GM23338 (cell line): Measurements from ENCODE around the gene SMG6.

Source experiments
- EZH2 ChIP-seq: fragments of 200-600 bp; sonication (generic); IDR thresholded peaks from one replicate; pipeline ENCODE4 v1.8.0; 2017; ENCODE audit warnings: antibody characterized with exemption, mild to moderate bottlenecking, low read depth; ENCODE audit not compliant: unreplicated experiment
- EZH2phosphoT487 ChIP-seq: fragments of 200-600 bp; sonication (generic); IDR thresholded peaks from one replicate; pipeline ENCODE4 v1.8.1; 2018; ENCODE audit warnings: antibody characterized with exemption; ENCODE audit not compliant: unreplicated experiment
- JUNB ChIP-seq: IDR thresholded peaks from one replicate; pipeline ENCODE4 v1.6.1; 2016; ENCODE audit warnings: antibody characterized with exemption; ENCODE audit not compliant: unreplicated experiment
- POLR2AphosphoS5 ChIP-seq: IDR thresholded peaks from 2 replicates; pipeline ENCODE4 v1.6.1; 2016; ENCODE audit warnings: antibody characterized with exemption, low read depth
- STAT1 ChIP-seq: IDR thresholded peaks from one replicate; pipeline ENCODE4 v1.6.1; 2016; ENCODE audit warnings: antibody characterized with exemption; ENCODE audit not compliant: unreplicated experiment
- TF ChIP-seq, protein P1 (sequence below), 2 experiments: fragments of 200-600 bp in 1 of 2; sonication (generic) in 1 of 2; conservative IDR thresholded peaks; 2 replicates each; pipeline versions ENCODE4 v1.5.1 to v1.6.1; 2016 to 2017; ENCODE audit warnings: antibody characterized with exemption in 2 of 2, low read depth in 2 of 2, mild to moderate bottlenecking in 2 of 2, moderate library complexity in 1 of 2
- TF ChIP-seq, protein P2 (sequence below): IDR thresholded peaks from 2 replicates; pipeline ENCODE4 v1.6.1; 2016; ENCODE audit warnings: antibody characterized with exemption
- TF ChIP-seq, protein P3 (sequence below): IDR thresholded peaks from one replicate; pipeline ENCODE4 v1.6.1; 2018; ENCODE audit warnings: antibody characterized with exemption; ENCODE audit not compliant: unreplicated experiment

DNA sequence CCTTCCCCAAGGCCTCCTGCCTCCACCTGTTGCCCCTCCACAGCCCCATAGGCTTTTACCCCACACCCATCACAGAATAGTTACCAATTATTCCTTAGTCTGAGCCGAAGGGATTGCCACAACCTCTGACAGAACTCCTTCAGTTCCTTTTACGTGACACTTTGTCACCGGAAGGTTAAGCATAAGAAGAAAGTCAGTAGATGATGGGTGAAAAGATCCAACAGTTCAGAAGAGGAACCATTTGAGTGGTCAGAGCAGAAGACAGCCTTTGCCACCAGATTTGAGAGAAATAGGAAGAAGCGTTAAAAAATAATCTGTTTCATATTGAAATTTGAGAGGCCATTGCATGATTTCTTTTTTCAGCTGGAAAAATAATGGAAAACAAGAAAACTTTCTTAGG lies 1.3 kb upstream of the SMG6 start:
- TF ChIP-seq, protein P1, sequence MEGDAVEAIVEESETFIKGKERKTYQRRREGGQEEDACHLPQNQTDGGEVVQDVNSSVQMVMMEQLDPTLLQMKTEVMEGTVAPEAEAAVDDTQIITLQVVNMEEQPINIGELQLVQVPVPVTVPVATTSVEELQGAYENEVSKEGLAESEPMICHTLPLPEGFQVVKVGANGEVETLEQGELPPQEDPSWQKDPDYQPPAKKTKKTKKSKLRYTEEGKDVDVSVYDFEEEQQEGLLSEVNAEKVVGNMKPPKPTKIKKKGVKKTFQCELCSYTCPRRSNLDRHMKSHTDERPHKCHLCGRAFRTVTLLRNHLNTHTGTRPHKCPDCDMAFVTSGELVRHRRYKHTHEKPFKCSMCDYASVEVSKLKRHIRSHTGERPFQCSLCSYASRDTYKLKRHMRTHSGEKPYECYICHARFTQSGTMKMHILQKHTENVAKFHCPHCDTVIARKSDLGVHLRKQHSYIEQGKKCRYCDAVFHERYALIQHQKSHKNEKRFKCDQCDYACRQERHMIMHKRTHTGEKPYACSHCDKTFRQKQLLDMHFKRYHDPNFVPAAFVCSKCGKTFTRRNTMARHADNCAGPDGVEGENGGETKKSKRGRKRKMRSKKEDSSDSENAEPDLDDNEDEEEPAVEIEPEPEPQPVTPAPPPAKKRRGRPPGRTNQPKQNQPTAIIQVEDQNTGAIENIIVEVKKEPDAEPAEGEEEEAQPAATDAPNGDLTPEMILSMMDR (conservative IDR thresholded peaks at IDR 0.05; ENCODE audit: low read depth in 2 of 2) = no peak
- TF ChIP-seq EZH2phosphoT487 (no peak), EZH2 (no peak), POLR2AphosphoS5 (no peak), JUNB (no peak), STAT1 (no peak)
- TF ChIP-seq, protein P2, sequence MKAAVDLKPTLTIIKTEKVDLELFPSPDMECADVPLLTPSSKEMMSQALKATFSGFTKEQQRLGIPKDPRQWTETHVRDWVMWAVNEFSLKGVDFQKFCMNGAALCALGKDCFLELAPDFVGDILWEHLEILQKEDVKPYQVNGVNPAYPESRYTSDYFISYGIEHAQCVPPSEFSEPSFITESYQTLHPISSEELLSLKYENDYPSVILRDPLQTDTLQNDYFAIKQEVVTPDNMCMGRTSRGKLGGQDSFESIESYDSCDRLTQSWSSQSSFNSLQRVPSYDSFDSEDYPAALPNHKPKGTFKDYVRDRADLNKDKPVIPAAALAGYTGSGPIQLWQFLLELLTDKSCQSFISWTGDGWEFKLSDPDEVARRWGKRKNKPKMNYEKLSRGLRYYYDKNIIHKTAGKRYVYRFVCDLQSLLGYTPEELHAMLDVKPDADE = no peak
- TF ChIP-seq, protein P3, sequence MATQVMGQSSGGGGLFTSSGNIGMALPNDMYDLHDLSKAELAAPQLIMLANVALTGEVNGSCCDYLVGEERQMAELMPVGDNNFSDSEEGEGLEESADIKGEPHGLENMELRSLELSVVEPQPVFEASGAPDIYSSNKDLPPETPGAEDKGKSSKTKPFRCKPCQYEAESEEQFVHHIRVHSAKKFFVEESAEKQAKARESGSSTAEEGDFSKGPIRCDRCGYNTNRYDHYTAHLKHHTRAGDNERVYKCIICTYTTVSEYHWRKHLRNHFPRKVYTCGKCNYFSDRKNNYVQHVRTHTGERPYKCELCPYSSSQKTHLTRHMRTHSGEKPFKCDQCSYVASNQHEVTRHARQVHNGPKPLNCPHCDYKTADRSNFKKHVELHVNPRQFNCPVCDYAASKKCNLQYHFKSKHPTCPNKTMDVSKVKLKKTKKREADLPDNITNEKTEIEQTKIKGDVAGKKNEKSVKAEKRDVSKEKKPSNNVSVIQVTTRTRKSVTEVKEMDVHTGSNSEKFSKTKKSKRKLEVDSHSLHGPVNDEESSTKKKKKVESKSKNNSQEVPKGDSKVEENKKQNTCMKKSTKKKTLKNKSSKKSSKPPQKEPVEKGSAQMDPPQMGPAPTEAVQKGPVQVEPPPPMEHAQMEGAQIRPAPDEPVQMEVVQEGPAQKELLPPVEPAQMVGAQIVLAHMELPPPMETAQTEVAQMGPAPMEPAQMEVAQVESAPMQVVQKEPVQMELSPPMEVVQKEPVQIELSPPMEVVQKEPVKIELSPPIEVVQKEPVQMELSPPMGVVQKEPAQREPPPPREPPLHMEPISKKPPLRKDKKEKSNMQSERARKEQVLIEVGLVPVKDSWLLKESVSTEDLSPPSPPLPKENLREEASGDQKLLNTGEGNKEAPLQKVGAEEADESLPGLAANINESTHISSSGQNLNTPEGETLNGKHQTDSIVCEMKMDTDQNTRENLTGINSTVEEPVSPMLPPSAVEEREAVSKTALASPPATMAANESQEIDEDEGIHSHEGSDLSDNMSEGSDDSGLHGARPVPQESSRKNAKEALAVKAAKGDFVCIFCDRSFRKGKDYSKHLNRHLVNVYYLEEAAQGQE = no peak
